Brain microvascular endothelial cell (primary cell): ENCODE data around the gene GRIK4.

Source experiments
- DNase-seq: peaks from one replicate; pipeline ENCODE4 v3.0.0-alpha.2; 2020
- H3K27ac ChIP-seq: fragments of 250-450 bp; sonication (Bioruptor Pico); 2 replicates; pipeline ENCODE4 v1.5.1; 2020; ENCODE audit warnings: mild to moderate bottlenecking, moderate library complexity
- H3K27me3 ChIP-seq: fragments of 250-450 bp; sonication (Bioruptor Pico); replicated peaks from 2 replicates; pipeline ENCODE4 v1.5.1; 2020; ENCODE audit warnings: mild to moderate bottlenecking
- H3K36me3 ChIP-seq: fragments of 250-450 bp; sonication (Bioruptor Pico); replicated peaks from 2 replicates; pipeline ENCODE4 v1.5.1; 2020; ENCODE audit warnings: mild to moderate bottlenecking
- H3K4me3 ChIP-seq: 2 replicates; pipeline ENCODE4 v1.5.1; 2011; ENCODE audit warnings: low read depth, mild to moderate bottlenecking, control low read depth, low read length, moderate library complexity
- in situ Hi-C: cut with HindIII; loops from 2 replicates; pipeline ENCODE4 v1.10.0; 2017; ENCODE audit warnings: low sequenced_read_pairs, low pct_ligation_motif_present
- TF ChIP-seq, protein P1 (sequence below): IDR thresholded peaks from 2 replicates; pipeline ENCODE4 v1.5.1; 2011; ENCODE audit warnings: low read depth, mild to moderate bottlenecking, moderate library complexity, low read length, control low read depth, inconsistent platforms; ENCODE audit errors: missing control alignments

Gene GRIK4

DNA sequence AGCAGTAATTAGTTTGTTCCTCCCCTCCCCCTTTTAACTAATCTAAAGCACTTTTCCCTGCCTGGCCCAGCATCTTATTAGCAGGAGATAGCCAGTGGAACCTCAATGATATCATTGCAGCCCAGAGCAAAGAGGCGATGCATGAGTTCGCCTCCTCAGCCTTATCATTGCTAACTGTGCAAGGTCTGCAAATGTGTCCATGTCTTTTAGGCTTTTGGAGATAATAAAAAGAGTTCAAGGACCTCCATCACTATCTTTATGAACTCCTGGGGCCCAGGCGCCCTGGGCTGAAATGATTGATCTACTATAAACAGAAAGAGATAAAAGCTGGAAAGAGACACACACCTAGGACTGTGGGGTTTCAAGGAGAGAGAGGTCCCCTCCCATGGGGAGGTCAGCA is 388.2 kb downstream of the GRIK4 start:
- no peak overlapping the region for H3K4me3 ChIP-seq
- TF ChIP-seq, protein P1, sequence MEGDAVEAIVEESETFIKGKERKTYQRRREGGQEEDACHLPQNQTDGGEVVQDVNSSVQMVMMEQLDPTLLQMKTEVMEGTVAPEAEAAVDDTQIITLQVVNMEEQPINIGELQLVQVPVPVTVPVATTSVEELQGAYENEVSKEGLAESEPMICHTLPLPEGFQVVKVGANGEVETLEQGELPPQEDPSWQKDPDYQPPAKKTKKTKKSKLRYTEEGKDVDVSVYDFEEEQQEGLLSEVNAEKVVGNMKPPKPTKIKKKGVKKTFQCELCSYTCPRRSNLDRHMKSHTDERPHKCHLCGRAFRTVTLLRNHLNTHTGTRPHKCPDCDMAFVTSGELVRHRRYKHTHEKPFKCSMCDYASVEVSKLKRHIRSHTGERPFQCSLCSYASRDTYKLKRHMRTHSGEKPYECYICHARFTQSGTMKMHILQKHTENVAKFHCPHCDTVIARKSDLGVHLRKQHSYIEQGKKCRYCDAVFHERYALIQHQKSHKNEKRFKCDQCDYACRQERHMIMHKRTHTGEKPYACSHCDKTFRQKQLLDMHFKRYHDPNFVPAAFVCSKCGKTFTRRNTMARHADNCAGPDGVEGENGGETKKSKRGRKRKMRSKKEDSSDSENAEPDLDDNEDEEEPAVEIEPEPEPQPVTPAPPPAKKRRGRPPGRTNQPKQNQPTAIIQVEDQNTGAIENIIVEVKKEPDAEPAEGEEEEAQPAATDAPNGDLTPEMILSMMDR, result no peak
- no peak overlapping the region for H3K27ac ChIP-seq
- no peaks in the 10 kb centered on the region for H3K36me3 ChIP-seq
- DNase-seq, result no peak
- H3K27me3 ChIP-seq, result no peaks in the 10 kb centered on the region
- in situ Hi-C loops, result no loop called here

DNA sequence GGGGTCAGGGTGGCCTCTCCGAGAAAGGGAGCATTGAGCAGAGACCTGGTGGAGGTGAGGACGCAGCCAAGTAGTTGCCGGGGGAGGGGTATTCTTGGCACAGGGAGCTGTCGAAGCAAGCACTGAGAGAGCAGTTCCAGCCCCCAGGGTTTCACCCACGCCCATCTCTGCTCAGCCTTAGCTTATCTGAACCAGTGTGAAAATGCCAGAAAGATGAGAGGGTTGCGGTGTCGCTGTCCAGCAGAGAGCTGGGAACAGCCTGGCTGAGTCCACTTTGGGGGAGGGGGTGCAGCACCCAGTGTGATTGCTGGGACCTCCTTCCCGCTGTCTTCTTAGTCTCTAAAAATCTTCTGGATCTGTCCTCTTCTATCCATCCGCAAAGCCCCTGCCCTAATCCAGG is 389.1 kb downstream of the GRIK4 start:
- Histone ChIP-seq H3K4me3 (no peak overlapping the region), H3K36me3 (no peaks in the 10 kb centered on the region), H3K27me3 (no peaks in the 10 kb centered on the region), H3K27ac (no peak overlapping the region)
- peak; percentile 8 for DNase-seq
- in situ Hi-C loops, result no loop called here
- TF ChIP-seq, protein P1, result no peak

GRCh38 chr11:120903686-120904085 is 392.1 kb downstream of the GRIK4 start:
- Histone ChIP-seq H3K4me3 (no peak overlapping the region), H3K27ac (no peak overlapping the region), H3K36me3 (no peaks in the 10 kb centered on the region), H3K27me3 (no peaks in the 10 kb centered on the region)
- in situ Hi-C loops, result no loop called here
- TF ChIP-seq, protein P1, result no peak
- no peak for DNase-seq

- Histone ChIP-seq H3K27ac (no peak overlapping the region), H3K4me3 (no peak overlapping the region), H3K36me3 (no peaks in the 10 kb centered on the region), H3K27me3 (no peaks in the 10 kb centered on the region)
- DNase-seq, result no peak
- TF ChIP-seq, protein P1, result no peak
- in situ Hi-C loops, result no loop called here
Observed at GRCh38 chr11:120904116-120904515, 392.6 kb downstream of the GRIK4 start.

DNA sequence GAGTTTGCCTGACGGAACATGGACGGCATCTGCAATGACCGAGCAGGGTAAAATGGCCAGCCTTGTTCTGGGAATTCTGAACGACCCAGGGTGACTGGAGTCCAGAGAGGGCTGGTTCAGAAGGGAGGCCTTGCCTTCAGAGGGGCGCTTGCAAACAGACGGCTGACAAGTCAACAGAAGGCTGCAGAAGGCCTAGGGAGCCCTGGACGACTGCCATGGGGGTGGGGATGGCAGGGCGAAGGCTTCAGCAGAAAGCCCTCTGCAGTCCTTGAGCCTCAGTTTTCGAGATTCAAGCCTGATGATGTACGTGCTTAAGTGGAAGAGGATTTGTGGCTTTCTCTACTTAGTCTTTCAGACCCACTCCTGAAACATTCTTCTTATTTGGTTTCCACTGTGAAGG is 395.2 kb downstream of the GRIK4 start:
- Histone ChIP-seq H3K27me3 (no peaks in the 10 kb centered on the region), H3K36me3 (no peaks in the 10 kb centered on the region), H3K4me3 (no peak overlapping the region), H3K27ac (no peak overlapping the region)
- DNase-seq, result no peak
- TF ChIP-seq, protein P1, result no peak
- in situ Hi-C loops, result no loop called here

DNA sequence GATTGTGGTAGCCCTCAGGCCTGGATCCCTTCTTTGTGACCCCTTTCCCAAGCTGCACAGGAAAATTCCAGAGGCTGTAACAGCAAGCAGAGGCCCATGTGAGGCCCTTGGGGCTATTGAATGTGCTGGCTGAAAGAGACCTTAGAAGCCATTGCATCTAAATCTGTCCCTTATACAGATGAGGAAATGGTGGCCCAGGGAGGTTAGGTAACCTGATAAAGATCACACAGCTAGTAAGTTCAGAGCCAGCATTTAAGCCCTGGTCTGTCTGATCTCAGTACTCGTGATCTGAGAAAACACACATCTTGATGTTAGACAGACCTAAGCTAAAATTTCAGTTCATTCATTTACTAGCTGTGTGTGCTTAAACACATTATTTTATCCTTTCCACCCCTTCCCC is 396.4 kb downstream of the GRIK4 start:
- Histone ChIP-seq H3K27me3 (no peaks in the 10 kb centered on the region), H3K36me3 (no peaks in the 10 kb centered on the region), H3K4me3 (no peak overlapping the region), H3K27ac (no peak overlapping the region)
- in situ Hi-C loops, result no loop called here
- TF ChIP-seq, protein P1, result no peak
- no peak for DNase-seq
